HL-60 (cell line): ENCODE data around the gene DMRT1.
"Not testable (repeated sequence)": the region's sequence is repeated elsewhere in the genome, so short reads cannot be mapped to it uniquely, and the experiment has no call there.

Experiments used
- DNase-seq, 2 experiments: peaks; one replicate each; pipeline ENCODE4 v3.0.0-alpha.2; 2010 to 2020; ENCODE audit warnings: low read depth in 1 of 2, low spot score in 1 of 2
- H3K27ac ChIP-seq: fragments of 250-450 bp; sonication (Bioruptor Pico); replicated peaks from 2 replicates; pipeline ENCODE4 v1.5.1; 2020; ENCODE audit warnings: mild to moderate bottlenecking, moderate library complexity
- H3K27me3 ChIP-seq: fragments of 250-450 bp; sonication (Bioruptor Pico); 2 replicates; pipeline ENCODE4 v1.5.1; 2021; ENCODE audit warnings: mild to moderate bottlenecking, moderate library complexity; ENCODE audit not compliant: insufficient read depth, poor library complexity, severe bottlenecking
- H3K4me3 ChIP-seq: replicated peaks from 2 replicates; pipeline ENCODE4 v1.5.1; 2011; ENCODE audit warnings: mild to moderate bottlenecking, control low read depth, low read length; ENCODE audit not compliant: insufficient read depth
- CTCF ChIP-seq: IDR thresholded peaks from one replicate; pipeline ENCODE4 v1.5.1; 2011; ENCODE audit warnings: low read length, control low read depth, inconsistent platforms; ENCODE audit not compliant: insufficient read depth
- GABPA ChIP-seq: IDR thresholded peaks from 2 replicates; pipeline ENCODE4 v1.6.1; 2012; ENCODE audit warnings: low read depth
- POLR2AphosphoS5 ChIP-seq: IDR thresholded peaks from 2 replicates; pipeline ENCODE4 v1.6.1; 2012; ENCODE audit warnings: low read depth
- REST ChIP-seq: IDR thresholded peaks from 2 replicates; pipeline ENCODE4 v1.6.1; 2012; ENCODE audit warnings: low read depth; ENCODE audit not compliant: insufficient replicate concordance
- SPI1 ChIP-seq: IDR thresholded peaks from 2 replicates; pipeline ENCODE4 v1.6.1; 2012; ENCODE audit warnings: low read depth, mild to moderate bottlenecking, borderline replicate concordance

DMRT1 gene

GRCh38 chr9:912776-913175 lies 71.3 kb downstream of the DMRT1 start:
- TF ChIP-seq REST, result no peak
- TF ChIP-seq SPI1, result no peak
- TF ChIP-seq POLR2AphosphoS5, result no peak
- no peak for TF ChIP-seq CTCF
- no peak for TF ChIP-seq GABPA
- DNase-seq, result no peak

GRCh38 chr9:913526-913925 lies 72.0 kb downstream of the DMRT1 start:
- not testable (repeated sequence) for DNase-seq, H3K27me3 ChIP-seq, H3K4me3 ChIP-seq, H3K27ac ChIP-seq

More at GRCh38 chr9:912776-913175, 71.3 kb downstream of the DMRT1 start:
- H3K27ac ChIP-seq, result no peak overlapping the region
- no peak overlapping the region for H3K4me3 ChIP-seq
- H3K27me3 ChIP-seq, result peaks cover 6% of the 10 kb centered on the region

- DNase-seq, result no peak
- TF ChIP-seq POLR2AphosphoS5 (no peak), GABPA (no peak), SPI1 (no peak), CTCF (no peak), REST (no peak)
- Histone ChIP-seq H3K4me3 (no peak overlapping the region), H3K27ac (no peak overlapping the region), H3K27me3 (no peaks in the 10 kb centered on the region)
Observed at GRCh38 chr9:917730-918129, 76.2 kb downstream of the DMRT1 start.

- H3K27ac ChIP-seq, result no peak overlapping the region
- H3K4me3 ChIP-seq, result no peak overlapping the region
- TF ChIP-seq POLR2AphosphoS5 (no peak), SPI1 (no peak), CTCF (no peak), REST (no peak), GABPA (no peak)
- DNase-seq, result no peak
- H3K27me3 ChIP-seq, result no peaks in the 10 kb centered on the region
Observed at GRCh38 chr9:920927-921326, 79.4 kb downstream of the DMRT1 start.
